IMR-90 (cell line): ENCODE measurements around the gene CHPF2. TPM values are rescaled to one million over a fixed set of nuclear protein-coding genes. Genes with fewer than 3 reads are reported as not detected.

Source experiments
- ATAC-seq: fragments of 200-7000 bp; cut with Tn5 transposase; 2 replicates; pipeline ENCODE4 v1.9.1; 2020; ENCODE audit warnings: low read depth, mild to moderate bottlenecking, moderate library complexity
- BruUV-seq: library from RNA; stranded (reverse); fragments of 400-500 nt; replicated peaks from 2 replicates; lab custom pipeline; 2021; lab: Mats Ljungman, UMichigan
- CTCF ChIA-PET: fragments of 300-600 bp; formaldehyde crosslinking; extraction: SDS; loops from one replicate; lab custom pipeline; 2021; ENCODE audit warnings: antibody characterized with exemption; lab: Yijun Ruan, JAX
- POLR2A ChIA-PET: fragments of 300-600 bp; sonication (Branson Sonifier 250); formaldehyde crosslinking; loops from one replicate; lab custom pipeline; 2022; ENCODE audit warnings: antibody characterized with exemption; ENCODE audit not compliant: unreplicated experiment; lab: Charles Lee
- DNase-seq: peaks from one replicate; pipeline ENCODE4 v3.0.0; 2013
- H2AFZ ChIP-seq: replicated peaks from 2 replicates; pipeline ENCODE3; 2013; ENCODE audit warnings: low read length, mild to moderate bottlenecking; ENCODE audit not compliant: poor library complexity
- H2AK5ac ChIP-seq: 2 replicates; pipeline ENCODE4 v1.6.1; 2013; ENCODE audit warnings: low read depth, low read length, inconsistent platforms
- H2AK9ac ChIP-seq: replicated peaks from 2 replicates; pipeline ENCODE3; 2013; ENCODE audit warnings: mild to moderate bottlenecking, low read depth, low read length, moderate library complexity; ENCODE audit not compliant: poor library complexity
- H2BK120ac ChIP-seq: 2 replicates; pipeline ENCODE4 v1.6.1; 2013; ENCODE audit warnings: low read depth, low read length, inconsistent platforms
- H2BK15ac ChIP-seq: 3 replicates; pipeline ENCODE4 v1.6.1; 2013; ENCODE audit warnings: low read depth, low read length, inconsistent platforms
- H2BK20ac ChIP-seq: 2 replicates; pipeline ENCODE4 v1.6.1; 2013; ENCODE audit warnings: low read depth, mild to moderate bottlenecking, inconsistent platforms, low read length, moderate library complexity
- H2BK5ac ChIP-seq: 2 replicates; pipeline ENCODE4 v1.6.1; 2013; ENCODE audit warnings: mild to moderate bottlenecking, low read depth, low read length, inconsistent platforms; ENCODE audit not compliant: poor library complexity, severe bottlenecking
- H3K14ac ChIP-seq: replicated peaks from 2 replicates; pipeline ENCODE4 v1.6.1; 2013; ENCODE audit warnings: low read depth, low read length, inconsistent platforms
- H3K18ac ChIP-seq: 2 replicates; pipeline ENCODE4 v1.6.1; 2013; ENCODE audit warnings: low read depth, low read length, control low read depth
- H3K23ac ChIP-seq: 2 replicates; pipeline ENCODE4 v1.6.1; 2013; ENCODE audit warnings: low read depth, low read length, inconsistent platforms
- H3K27ac ChIP-seq: 2 replicates; pipeline ENCODE4 v1.5.1; 2013; ENCODE audit warnings: mild to moderate bottlenecking, control low read depth, low read length; ENCODE audit not compliant: insufficient read depth
- H3K27me3 ChIP-seq: 2 replicates; pipeline ENCODE4 v1.6.1; 2013; ENCODE audit warnings: low read length; ENCODE audit not compliant: control insufficient read depth, insufficient read depth
- H3K36me3 ChIP-seq: 2 replicates; pipeline ENCODE4 v1.6.1; 2013; ENCODE audit warnings: low read length, mixed read lengths; ENCODE audit not compliant: control insufficient read depth, insufficient read depth
- H3K4ac ChIP-seq: 2 replicates; pipeline ENCODE4 v1.6.1; 2013; ENCODE audit warnings: low read depth, low read length, inconsistent platforms
- H3K4me1 ChIP-seq: 2 replicates; pipeline ENCODE4 v1.6.1; 2013; ENCODE audit warnings: low read length, mixed read lengths; ENCODE audit not compliant: control insufficient read depth, insufficient read depth
- H3K4me2 ChIP-seq: 2 replicates; pipeline ENCODE4 v1.6.1; 2013; ENCODE audit warnings: low read depth, mild to moderate bottlenecking, control low read depth, low read length, moderate library complexity
- H3K4me3 ChIP-seq: 2 replicates; pipeline ENCODE4 v1.5.1; 2013; ENCODE audit warnings: low read depth, mild to moderate bottlenecking, control low read depth, low read length, moderate library complexity; ENCODE audit not compliant: insufficient read depth
- H3K56ac ChIP-seq: 2 replicates; pipeline ENCODE4 v1.6.1; 2013; ENCODE audit warnings: low read length, inconsistent platforms; ENCODE audit not compliant: insufficient read depth; ENCODE audit errors: extremely low read depth
- H3K79me1 ChIP-seq, 2 experiments: 2 replicates each; pipeline ENCODE4 v1.6.1; 2013; ENCODE audit warnings: low read length in 2 of 2, inconsistent platforms in 1 of 2, low read depth in 1 of 2
- H3K9ac ChIP-seq: 2 replicates; pipeline ENCODE4 v1.6.1; 2013; ENCODE audit warnings: low read depth, low read length, control low read depth
- H3K9me1 ChIP-seq: 2 replicates; pipeline ENCODE4 v1.6.1; 2013; ENCODE audit warnings: low read length, inconsistent platforms; ENCODE audit not compliant: insufficient read depth
- H3K9me3 ChIP-seq: 2 replicates; pipeline ENCODE4 v1.6.1; 2013; ENCODE audit warnings: low read length; ENCODE audit not compliant: control insufficient read depth, insufficient read depth
- H4K20me1 ChIP-seq: 2 replicates; pipeline ENCODE4 v1.6.1; 2013; ENCODE audit warnings: low read length, inconsistent platforms; ENCODE audit not compliant: insufficient read depth
- H4K5ac ChIP-seq: 2 replicates; pipeline ENCODE4 v1.6.1; 2013; ENCODE audit warnings: mild to moderate bottlenecking, low read depth, low read length, control low read depth
- H4K8ac ChIP-seq, 2 experiments: 2 replicates each; pipeline ENCODE4 v1.6.1; 2013; ENCODE audit warnings: low read depth in 2 of 2, low read length in 2 of 2, control low read depth in 1 of 2, inconsistent platforms in 1 of 2
- H4K91ac ChIP-seq: 2 replicates; pipeline ENCODE4 v1.6.1; 2013; ENCODE audit warnings: low read depth, low read length, inconsistent platforms; ENCODE audit not compliant: insufficient read depth
- BHLHE40 ChIP-seq: fragments of 150-350 bp; IDR thresholded peaks from 2 replicates; pipeline ENCODE4 v1.6.1; 2016; ENCODE audit warnings: mild to moderate bottlenecking, low read depth, low read length
- CEBPB ChIP-seq: IDR thresholded peaks from 2 replicates; pipeline ENCODE4 v1.6.1; 2012; ENCODE audit warnings: low read depth, low read length, improper control_type of control experiment
- CHD1 ChIP-seq: IDR thresholded peaks from 2 replicates; pipeline ENCODE4 v1.6.1; 2012; ENCODE audit warnings: low read depth, low read length, improper control_type of control experiment
- ELK1 ChIP-seq: fragments of 150-350 bp; IDR thresholded peaks from 2 replicates; pipeline ENCODE4 v1.6.1; 2016; ENCODE audit warnings: low read depth, mild to moderate bottlenecking, low read length, moderate library complexity, borderline replicate concordance
- FOS ChIP-seq: fragments of 150-350 bp; IDR thresholded peaks from 2 replicates; pipeline ENCODE4 v1.6.1; 2016; ENCODE audit warnings: low read depth, low read length
- MAFK ChIP-seq: IDR thresholded peaks from 2 replicates; pipeline ENCODE4 v1.6.1; 2012; ENCODE audit warnings: low read depth, low read length, improper control_type of control experiment
- NFE2L2 ChIP-seq: fragments of 150-350 bp; IDR thresholded peaks from 2 replicates; pipeline ENCODE4 v1.6.1; 2016; ENCODE audit warnings: low read depth, mild to moderate bottlenecking, low read length
- RFX5 ChIP-seq: IDR thresholded peaks from 2 replicates; pipeline ENCODE4 v1.8.0; 2012; ENCODE audit warnings: low read depth, mild to moderate bottlenecking, low read length, moderate library complexity
- WGBS, 2 experiments: methylation state at CpG; one replicate each; pipeline versions ENCODE4 v1.1.5 to v1.1.7; 2013; ENCODE audit warnings: missing lambda C conversion rate in 2 of 2; ENCODE audit not compliant: insufficient read length in 1 of 2; ENCODE audit errors: extremely low coverage in 2 of 2; 5-methylcytosine and 5-hydroxymethylcytosine counted together
- dilution Hi-C: fragments of 300-500 bp; cut with HindIII; formaldehyde crosslinking; loops from one replicate; pipeline ENCODE4 v1.14.3; 2018; ENCODE audit warnings: low sequenced_read_pairs; ENCODE audit not compliant: unreplicated experiment
- in situ Hi-C: fragments of 300-500 bp; cut with MboI; formaldehyde crosslinking; loops from 3 replicates; pipeline ENCODE4 v1.14.3; 2019; ENCODE audit warnings: low sequenced_read_pairs, inconsistent platforms, mixed read lengths
- intact Hi-C: fragments of 100-400 bp; cut with micrococcal nuclease; formaldehyde crosslinking; loops from 2 replicates; pipeline ENCODE4 v1.10.0; 2022
- polyA plus RNA-seq, 3 experiments: library from polyadenylated mRNA; depleted of rRNA; stranded (reverse); fragments of >200 nt; gene quantifications; 2 replicates each; pipeline ENCODE4 v1.2.3, GENCODE V29; 2012; ENCODE audit warnings: low replicate concordance in 1 of 3
- total RNA-seq: library from RNA; depleted of rRNA; stranded (reverse); fragments of >200 nt; gene quantifications from 2 replicates; pipeline ENCODE4 v1.2.3, GENCODE V29; 2012

The CHPF2 gene
- total and polyA plus RNA-seq, 2 of the 4 experiments (the other 2 are of a cell fraction): 26.2 to 77.0 TPM

GRCh38 chr7:151212626-151213025, 19.7 kb upstream of the CHPF2 start:
- DNase-seq (no peak), ATAC-seq (no peak)
- WGBS, 2 experiments: 90% methylated on average over 3 of the region's 5 CpGs; no CpG with 5 or more reads in 1 of the 2 experiments
- no peak overlapping the region for H3K9ac ChIP-seq
- no peak overlapping the region for H3K4me3 ChIP-seq
- ChIA-PET POLR2A (no interaction called here), CTCF (no interaction called here)
- H3K4me2 ChIP-seq: no peak overlapping the region
- H3K23ac ChIP-seq: no peak overlapping the region
- H3K9me1 ChIP-seq: no peaks in the 10 kb centered on the region; the same call in 1 of the 2 replicates
- no peaks in the 10 kb centered on the region for H3K79me1 ChIP-seq
- H3K56ac ChIP-seq: no peak overlapping the region
- H3K4ac ChIP-seq: no peak overlapping the region
- TF ChIP-seq FOS (no peak), CEBPB (no peak), CHD1 (no peak), NFE2L2 (no peak), BHLHE40 (no peak), RFX5 (no peak), ELK1 (no peak), MAFK (no peak)
- H3K27me3 ChIP-seq: peaks cover 9% of the 10 kb centered on the region
- no peaks in the 10 kb centered on the region for H3K4me1 ChIP-seq
- H4K5ac ChIP-seq: no peak overlapping the region
- H2BK5ac ChIP-seq: no peak overlapping the region
- no peak overlapping the region for H4K8ac ChIP-seq
- dilution Hi-C loops: no loop called here
- H3K18ac ChIP-seq: no peak overlapping the region
- BruUV-seq: TSS peak; percentile 63
- no peaks in the 10 kb centered on the region for H4K20me1 ChIP-seq
- no peak overlapping the region for H2AK5ac ChIP-seq
- no peak overlapping the region for H3K14ac ChIP-seq
- peaks cover 46% of the 10 kb centered on the region for H3K36me3 ChIP-seq
- in situ Hi-C loops: no loop called here
- no peak overlapping the region for H2BK15ac ChIP-seq
- no peak overlapping the region for H2BK120ac ChIP-seq
- H2BK20ac ChIP-seq: no peak overlapping the region
- no peak overlapping the region for H2AK9ac ChIP-seq
- H3K9me3 ChIP-seq: no peaks in the 10 kb centered on the region
- H2AFZ ChIP-seq: no peak overlapping the region
- H3K27ac ChIP-seq: no peak overlapping the region
- H4K91ac ChIP-seq: no peak overlapping the region
- intact Hi-C loops: no loop called here
